OCI-LY1 (cell line): Measurements from ENCODE around the gene RABGAP1L.

Source experiments
- H2AFZ ChIP-seq: fragments of 200-600 bp; sonication (generic), shearing (Covaris generic); 2 replicates; pipeline ENCODE4 v1.6.0; 2014; ENCODE audit warnings: antibody characterized with exemption, mild to moderate bottlenecking, low read length
- H3F3A ChIP-seq: fragments of 200-600 bp; sonication (generic), shearing (Covaris generic); 2 replicates; pipeline ENCODE4 v1.6.0; 2014; ENCODE audit warnings: mild to moderate bottlenecking, antibody characterized with exemption, low read length, moderate library complexity; ENCODE audit not compliant: insufficient read depth
- H3K27ac ChIP-seq: fragments of 200-600 bp; sonication (generic); 2 replicates; pipeline ENCODE4 v1.5.1; 2014; ENCODE audit warnings: low read length, mixed run types, mild to moderate bottlenecking, low read depth; ENCODE audit not compliant: poor library complexity, severe bottlenecking
- H3K27me3 ChIP-seq: fragments of 200-600 bp; sonication (generic); 2 replicates; pipeline ENCODE4 v1.6.0; 2014; ENCODE audit warnings: antibody characterized with exemption, mild to moderate bottlenecking, low read length, moderate library complexity; ENCODE audit not compliant: insufficient read depth
- H3K36me3 ChIP-seq: fragments of 200-600 bp; sonication (generic); 2 replicates; pipeline ENCODE4 v1.6.1; 2014; ENCODE audit warnings: mild to moderate bottlenecking, antibody characterized with exemption, low read length, moderate library complexity, mixed read lengths; ENCODE audit not compliant: insufficient read depth
- H3K4me1 ChIP-seq: fragments of 200-600 bp; sonication (generic); 2 replicates; pipeline ENCODE4 v1.5.1; 2014; ENCODE audit warnings: mild to moderate bottlenecking, low read length, moderate library complexity; ENCODE audit not compliant: insufficient read depth, severe bottlenecking
- H3K4me2 ChIP-seq: fragments of 200-600 bp; sonication (generic), shearing (Covaris generic); 2 replicates; pipeline ENCODE4 v1.6.1; 2014; ENCODE audit warnings: low read length
- H3K4me3 ChIP-seq: fragments of 200-600 bp; sonication (generic); 2 replicates; pipeline ENCODE4 v1.5.1; 2014; ENCODE audit warnings: low read length, low read depth, mild to moderate bottlenecking, mixed read lengths; ENCODE audit not compliant: poor library complexity, severe bottlenecking
- H3K79me2 ChIP-seq: fragments of 200-600 bp; shearing (Covaris generic); 2 replicates; pipeline ENCODE4 v1.6.1; 2016; ENCODE audit warnings: mixed run types, low read length, mixed read lengths; ENCODE audit not compliant: insufficient read depth
- H3K9ac ChIP-seq: fragments of 200-600 bp; sonication (generic), shearing (Covaris generic); 2 replicates; pipeline ENCODE4 v1.6.1; 2014; ENCODE audit warnings: mild to moderate bottlenecking, low read length, mixed read lengths
- H3K9me2 ChIP-seq: fragments of 200-600 bp; sonication (generic), shearing (Covaris generic); 2 replicates; pipeline ENCODE4 v1.6.1; 2014; ENCODE audit warnings: low read depth, mild to moderate bottlenecking, low read length, mixed read lengths
- H3K9me3 ChIP-seq: fragments of 200-600 bp; shearing (Covaris generic); 2 replicates; pipeline ENCODE4 v1.6.1; 2014; ENCODE audit warnings: low read length, mixed read lengths
- H4K20me1 ChIP-seq: fragments of 200-600 bp; sonication (generic), shearing (Covaris generic); 2 replicates; pipeline ENCODE4 v1.6.0; 2016; ENCODE audit warnings: mild to moderate bottlenecking, low read length; ENCODE audit not compliant: insufficient read depth
- CTCF ChIP-seq: fragments of 200-600 bp; sonication (generic), shearing (Covaris generic); IDR thresholded peaks from 2 replicates; pipeline ENCODE4 v1.5.1; 2017; ENCODE audit warnings: mild to moderate bottlenecking, antibody characterized with exemption, low read length, moderate library complexity, mixed read lengths
- EZH2 ChIP-seq: fragments of 200-600 bp; sonication (generic), shearing (Covaris generic); IDR thresholded peaks from 2 replicates; pipeline ENCODE4 v1.8.0; 2017; ENCODE audit warnings: borderline replicate concordance, mixed run types, mild to moderate bottlenecking, antibody characterized with exemption, low read length, moderate library complexity, mixed read lengths

Gene RABGAP1L

GRCh38 chr1:174425121-174425520 lies 265.8 kb downstream of the RABGAP1L start:
- Histone ChIP-seq H2AFZ (no peak overlapping the region), H3K9me3 (no peaks in the 10 kb centered on the region), H3K36me3 (no peaks in the 10 kb centered on the region), H3F3A (no peaks in the 10 kb centered on the region), H4K20me1 (no peaks in the 10 kb centered on the region), H3K27ac (no peak overlapping the region), H3K4me2 (no peak overlapping the region), H3K4me3 (no peak overlapping the region), H3K9ac (no peak overlapping the region), H3K79me2 (no peaks in the 10 kb centered on the region), H3K27me3 (no peaks in the 10 kb centered on the region), H3K9me2 (no peaks in the 10 kb centered on the region), H3K4me1 (peaks cover 15% of the 10 kb centered on the region)
- TF ChIP-seq EZH2 = no peak
- no peak for TF ChIP-seq CTCF

GRCh38 chr1:174426153-174426552 lies 266.8 kb downstream of the RABGAP1L start:
- H3K27me3 ChIP-seq = no peaks in the 10 kb centered on the region
- H3K9ac ChIP-seq = no peak overlapping the region
- H4K20me1 ChIP-seq = no peaks in the 10 kb centered on the region
- no peak overlapping the region for H3K27ac ChIP-seq
- no peak for TF ChIP-seq EZH2
- no peak overlapping the region for H3K4me3 ChIP-seq
- no peaks in the 10 kb centered on the region for H3F3A ChIP-seq
- H3K9me3 ChIP-seq = no peaks in the 10 kb centered on the region
- H3K79me2 ChIP-seq = 0 out of 2 replicates have a peak, but pooled peaks cover 3% of the 10 kb centered on the region
- H2AFZ ChIP-seq = no peak overlapping the region
- H3K4me2 ChIP-seq = no peak overlapping the region
- H3K36me3 ChIP-seq = no peaks in the 10 kb centered on the region
- H3K9me2 ChIP-seq = no peaks in the 10 kb centered on the region
- H3K4me1 ChIP-seq = peaks cover 15% of the 10 kb centered on the region

- H4K20me1 ChIP-seq = no peaks in the 10 kb centered on the region
- H3K79me2 ChIP-seq = 0 out of 2 replicates have a peak, but pooled peaks cover 4% of the 10 kb centered on the region
- no peaks in the 10 kb centered on the region for H3K27me3 ChIP-seq
- H3K4me3 ChIP-seq = no peak overlapping the region
- no peak overlapping the region for H3K9ac ChIP-seq
- TF ChIP-seq CTCF = no peak
- TF ChIP-seq EZH2 = no peak
- no peak overlapping the region for H2AFZ ChIP-seq
- H3K4me1 ChIP-seq = peaks cover 15% of the 10 kb centered on the region
- H3F3A ChIP-seq = no peaks in the 10 kb centered on the region
- H3K4me2 ChIP-seq = no peak overlapping the region
- H3K9me2 ChIP-seq = no peaks in the 10 kb centered on the region
- H3K9me3 ChIP-seq = no peaks in the 10 kb centered on the region
- no peak overlapping the region for H3K27ac ChIP-seq
- H3K36me3 ChIP-seq = peaks cover under 1% of the 10 kb centered on the region; the same call in 1 of the 2 replicates
These were observed 268.7 kb downstream of the RABGAP1L start for GRCh38 chr1:174428033-174428432.

GRCh38 chr1:174428739-174429138 lies 269.4 kb downstream of the RABGAP1L start:
- Histone ChIP-seq H3K9me2 (no peaks in the 10 kb centered on the region), H2AFZ (no peak overlapping the region), H3K27me3 (no peaks in the 10 kb centered on the region), H3K36me3 (peaks cover 7% of the 10 kb centered on the region; the same call in 1 of the 2 replicates), H3K9ac (no peak overlapping the region), H3K4me1 (peaks cover 15% of the 10 kb centered on the region), H3K27ac (no peak overlapping the region), H3K79me2 (0 out of 2 replicates have a peak, but pooled peaks cover 4% of the 10 kb centered on the region), H3K4me2 (no peak overlapping the region), H3K4me3 (no peak overlapping the region), H4K20me1 (no peaks in the 10 kb centered on the region), H3F3A (no peaks in the 10 kb centered on the region), H3K9me3 (no peaks in the 10 kb centered on the region)
- TF ChIP-seq EZH2 = no peak
- TF ChIP-seq CTCF = no peak
